ENCODE measurements around the gene CD200.
"Not testable (repeated sequence)": the region's sequence is repeated elsewhere in the genome, so short reads cannot be mapped to it uniquely, and the experiment has no call there.

CD200 gene

DNA sequence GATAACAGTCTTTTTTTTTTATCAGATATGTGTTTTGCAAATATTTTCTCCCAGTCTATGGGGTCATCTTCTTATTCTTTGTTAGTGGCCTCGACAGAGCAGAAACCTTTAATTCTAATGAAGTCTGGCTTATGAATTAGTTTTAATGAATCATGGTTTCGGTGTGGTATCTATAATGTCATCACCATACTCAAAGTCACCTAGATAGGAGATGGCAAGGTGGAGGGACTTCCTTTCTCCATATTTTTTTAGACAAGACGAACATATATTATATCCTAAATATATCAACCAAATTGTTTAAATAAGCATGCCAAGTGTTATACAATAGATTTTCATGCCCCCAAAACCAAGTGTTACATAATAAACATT lies 60.4 kb downstream of the CD200 start:
- POLR2A ChIA-PET: no interaction called here
- CTCF ChIA-PET: no interaction called here
- TF ChIP-seq, protein P1, sequence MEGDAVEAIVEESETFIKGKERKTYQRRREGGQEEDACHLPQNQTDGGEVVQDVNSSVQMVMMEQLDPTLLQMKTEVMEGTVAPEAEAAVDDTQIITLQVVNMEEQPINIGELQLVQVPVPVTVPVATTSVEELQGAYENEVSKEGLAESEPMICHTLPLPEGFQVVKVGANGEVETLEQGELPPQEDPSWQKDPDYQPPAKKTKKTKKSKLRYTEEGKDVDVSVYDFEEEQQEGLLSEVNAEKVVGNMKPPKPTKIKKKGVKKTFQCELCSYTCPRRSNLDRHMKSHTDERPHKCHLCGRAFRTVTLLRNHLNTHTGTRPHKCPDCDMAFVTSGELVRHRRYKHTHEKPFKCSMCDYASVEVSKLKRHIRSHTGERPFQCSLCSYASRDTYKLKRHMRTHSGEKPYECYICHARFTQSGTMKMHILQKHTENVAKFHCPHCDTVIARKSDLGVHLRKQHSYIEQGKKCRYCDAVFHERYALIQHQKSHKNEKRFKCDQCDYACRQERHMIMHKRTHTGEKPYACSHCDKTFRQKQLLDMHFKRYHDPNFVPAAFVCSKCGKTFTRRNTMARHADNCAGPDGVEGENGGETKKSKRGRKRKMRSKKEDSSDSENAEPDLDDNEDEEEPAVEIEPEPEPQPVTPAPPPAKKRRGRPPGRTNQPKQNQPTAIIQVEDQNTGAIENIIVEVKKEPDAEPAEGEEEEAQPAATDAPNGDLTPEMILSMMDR (IDR thresholded peaks at IDR 0.05; ENCODE audit: control extremely low read depth, extremely low read depth, low read depth, missing control alignments): no peak
- DNase-seq (ENCODE audit: extremely low spot score): no peak

DNA sequence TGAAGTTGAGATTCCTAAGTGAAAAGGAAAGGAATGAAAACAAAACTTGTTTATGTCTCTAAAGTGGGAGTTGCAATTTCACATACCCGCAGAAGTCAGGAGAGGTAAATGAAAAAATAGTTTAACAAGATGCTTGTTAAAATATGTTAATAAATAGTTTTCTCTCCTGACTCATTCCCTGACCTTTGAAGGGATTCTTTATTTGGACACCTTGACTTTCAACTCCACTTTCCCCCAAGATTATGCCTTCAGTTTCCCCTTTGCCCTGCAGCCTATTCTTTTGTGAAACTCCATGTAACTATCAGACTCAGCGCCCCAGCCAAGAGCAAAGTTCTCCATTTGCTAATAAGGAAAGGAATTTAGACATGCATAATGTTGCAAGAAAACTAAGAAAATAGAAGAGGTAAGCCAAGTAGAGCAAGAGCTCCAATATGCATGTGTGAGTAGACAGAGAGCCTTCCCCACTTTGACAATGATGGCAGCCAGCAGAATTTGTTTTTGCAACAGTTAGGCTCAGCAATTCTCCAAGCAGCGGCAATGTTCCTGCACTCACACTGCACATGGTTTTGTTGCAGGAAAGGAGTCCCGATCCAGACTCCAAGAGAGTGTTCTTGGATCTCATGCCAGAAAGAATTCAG lies 61.2 kb downstream of the CD200 start:
- ChIA-PET POLR2A (no interaction called here), CTCF (no interaction called here)
- DNase-seq (ENCODE audit: extremely low spot score): no peak
- TF ChIP-seq, protein P1 (IDR thresholded peaks at IDR 0.05; ENCODE audit: control extremely low read depth, extremely low read depth, low read depth, missing control alignments): no peak

DNA sequence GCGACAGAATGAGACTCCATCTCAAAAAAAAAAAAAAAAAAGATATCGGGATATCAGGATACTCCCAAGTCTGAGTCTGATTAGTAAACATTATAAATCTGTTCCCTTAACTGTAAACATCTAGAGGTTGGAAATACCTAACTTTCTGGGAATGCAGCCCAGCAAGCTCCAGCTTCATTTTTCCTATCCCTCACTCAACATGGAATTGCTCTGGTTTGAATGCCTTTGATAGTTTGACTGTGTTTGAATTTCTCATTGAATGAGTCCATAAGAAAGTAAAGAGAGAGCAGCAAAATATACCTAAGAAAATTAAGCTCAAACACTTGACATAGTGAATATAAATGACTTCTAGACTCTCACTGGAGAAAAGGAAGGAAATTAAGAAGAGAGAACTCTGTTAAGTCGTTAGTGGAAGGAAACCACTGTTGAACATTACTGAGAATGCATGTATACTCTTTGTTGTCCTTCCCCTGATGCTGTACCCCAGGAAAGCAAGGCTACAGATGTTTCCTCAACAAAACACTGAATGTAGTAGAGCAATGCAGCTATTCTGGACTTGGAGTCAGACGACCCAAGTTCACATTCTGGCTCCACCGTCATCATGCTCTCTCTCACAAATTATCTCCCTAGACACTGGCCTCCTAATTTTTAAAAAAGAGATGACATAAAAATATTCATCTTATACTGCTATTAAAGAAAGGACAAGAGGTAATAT lies 62.4 kb downstream of the CD200 start:
- DNase-seq (ENCODE audit: extremely low spot score): no peak
- CTCF ChIA-PET: interaction anchor here (1.4 kb wide), 1 partner anchor 11 kb away, joined by 3 read pairs; no protein-coding TSS in a partner anchor
- TF ChIP-seq, protein P1 (IDR thresholded peaks at IDR 0.05; ENCODE audit: control extremely low read depth, extremely low read depth, low read depth, missing control alignments): no peak
- POLR2A ChIA-PET: no interaction called here

DNA sequence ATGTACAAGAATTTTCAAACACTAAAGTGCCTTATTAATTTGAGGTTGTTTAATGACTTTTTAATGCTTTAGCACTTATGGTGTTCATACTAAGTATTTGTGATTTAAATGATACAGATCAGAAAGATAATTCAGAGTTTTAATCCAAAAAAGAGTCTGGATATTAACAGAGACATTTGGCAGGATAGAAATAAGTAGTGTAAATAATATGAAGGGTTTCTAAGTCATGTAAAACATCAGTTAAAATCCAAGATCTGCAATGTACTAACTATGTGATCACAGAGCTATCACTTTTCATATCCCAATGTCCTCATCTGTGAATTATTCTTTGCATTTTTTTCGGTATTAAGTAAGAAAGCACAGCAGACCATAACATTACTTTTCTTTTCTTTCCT lies 62.9 kb downstream of the CD200 start:
- TF ChIP-seq, protein P1 (IDR thresholded peaks at IDR 0.05; ENCODE audit: control extremely low read depth, extremely low read depth, low read depth, missing control alignments): no peak
- POLR2A ChIA-PET: no interaction called here
- DNase-seq (ENCODE audit: extremely low spot score): no peak
- CTCF ChIA-PET: interaction anchor here (1.4 to 1.8 kb wide), 2 partner anchors 11 to 14 kb away, joined by 3 to 5 read pairs; no protein-coding TSS in a partner anchor

DNA sequence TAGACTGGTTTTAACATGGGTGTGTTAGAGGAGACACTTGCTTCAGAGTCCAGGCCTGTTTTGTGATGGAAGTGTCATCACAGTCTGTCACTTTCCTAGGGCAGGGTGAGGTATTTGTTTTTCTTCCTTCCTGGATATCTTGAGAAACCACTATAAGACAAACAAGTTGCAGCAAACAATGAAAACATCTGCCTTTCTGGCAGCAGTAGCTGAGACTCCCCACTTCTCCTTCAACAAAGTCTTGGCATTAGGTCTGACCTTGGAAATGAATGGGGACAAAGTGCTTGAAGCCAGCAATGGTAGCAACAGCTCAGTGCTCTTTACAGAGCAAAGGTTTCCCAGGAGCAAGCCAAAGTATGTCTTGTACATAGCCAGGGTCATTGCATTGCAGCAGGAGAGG lies 64.6 kb downstream of the CD200 start:
- TF ChIP-seq, protein P1 (IDR thresholded peaks at IDR 0.05; ENCODE audit: control extremely low read depth, extremely low read depth, low read depth, missing control alignments): no peak
- ChIA-PET POLR2A (no interaction called here), CTCF (interaction anchor here (1.8 to 2.1 kb wide), 2 partner anchors 9 to 12 kb away, joined by 5 read pairs; no protein-coding TSS in a partner anchor)
- DNase-seq (ENCODE audit: extremely low spot score): no peak

DNA sequence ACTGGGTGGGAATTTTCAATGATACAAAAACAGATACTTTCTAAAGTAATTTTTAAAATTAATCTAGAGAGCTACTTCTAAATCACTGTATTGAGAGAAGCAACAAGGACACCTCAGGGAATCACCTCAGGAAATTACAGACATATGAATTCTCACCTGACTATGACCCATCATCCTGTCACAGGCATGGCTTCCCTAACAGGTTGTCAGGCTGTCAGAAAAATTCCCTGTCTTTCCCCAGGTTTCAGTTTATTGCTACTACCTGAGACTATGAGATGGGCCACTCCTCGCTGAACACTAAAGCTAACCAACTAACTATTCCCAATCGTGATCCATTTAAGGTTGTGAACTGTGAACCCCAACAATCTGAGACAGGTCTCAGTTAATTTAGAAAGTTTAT lies 66.1 kb downstream of the CD200 start:
- ChIA-PET CTCF (interaction anchor here (1.4 to 2.1 kb wide), 2 partner anchors 10 to 18 kb away, joined by 4 to 5 read pairs; no protein-coding TSS in a partner anchor), POLR2A (interaction anchor here (0.5 kb wide), 1 partner anchor 12 kb away, joined by 5 read pairs; no protein-coding TSS in a partner anchor)
- TF ChIP-seq, protein P1 (IDR thresholded peaks at IDR 0.05; ENCODE audit: control extremely low read depth, extremely low read depth, low read depth, missing control alignments): no peak
- no peak for DNase-seq (ENCODE audit: extremely low spot score)

DNA sequence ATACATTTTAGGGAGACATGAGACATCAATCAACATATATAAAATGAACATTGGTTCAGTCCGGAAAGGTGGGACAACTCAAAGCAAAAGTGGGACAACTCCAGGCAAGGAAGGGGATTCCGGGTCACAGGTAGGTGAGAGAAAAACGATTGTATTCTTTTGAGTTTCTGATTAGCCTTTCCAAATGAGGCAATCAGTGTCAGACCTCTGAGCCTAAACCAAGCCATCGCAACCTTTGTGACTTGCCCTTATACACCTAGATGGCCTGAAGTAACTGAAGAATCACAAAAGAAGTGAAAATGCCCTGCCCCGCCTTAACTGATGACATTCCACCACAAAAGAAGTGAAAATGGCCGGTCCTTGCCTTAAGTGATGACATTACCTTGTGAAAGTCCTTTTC lies 66.6 kb downstream of the CD200 start:
- DNase-seq (ENCODE audit: extremely low spot score); POLR2A ChIA-PET: not testable (repeated sequence)
- CTCF ChIA-PET: interaction anchor here (1.4 to 2.1 kb wide), 2 partner anchors 11 to 17 kb away, joined by 4 to 5 read pairs; no protein-coding TSS in a partner anchor

DNA sequence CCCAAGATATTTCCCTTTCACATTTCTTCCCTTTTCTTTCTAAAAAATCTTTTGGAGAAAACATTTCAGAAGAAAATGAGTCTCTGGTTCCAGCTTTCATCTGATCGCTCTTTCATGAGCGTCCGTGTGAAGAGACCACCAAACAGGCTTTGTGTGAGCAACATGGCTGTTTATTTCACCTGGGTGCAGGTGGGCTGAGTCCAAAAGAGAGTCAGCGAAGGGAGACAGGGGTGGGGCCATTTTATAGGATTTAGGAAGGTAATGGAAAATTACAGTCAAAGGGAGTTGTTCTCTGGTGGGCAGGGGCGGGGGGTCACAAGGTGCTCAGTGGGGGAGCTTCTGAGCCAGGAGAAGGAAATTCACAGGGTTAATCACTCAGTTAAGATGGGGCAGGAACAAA lies 67.4 kb downstream of the CD200 start:
- DNase-seq (ENCODE audit: extremely low spot score); POLR2A ChIA-PET: not testable (repeated sequence)
- CTCF ChIA-PET: interaction anchor here (0.9 kb wide), 1 partner anchor 8 kb away, joined by 3 read pairs; no protein-coding TSS in a partner anchor

All from GM10248 (cell line).